Heart left ventricle (tissue), 13 donors: ENCODE data around the gene CERT1.

Source experiments
- CTCF ChIP-seq, 12 donors: fragments of 200-600 bp; sonication (generic) in 4 of 12; IDR thresholded peaks; one replicate each; pipeline versions ENCODE4 v1.5.0 to v1.8.0; 2018 to 2022; ENCODE audit warnings: antibody characterized with exemption in 12 of 12, mild to moderate bottlenecking in 5 of 12
- POLR2A ChIP-seq, 2 donors: fragments of 450-650 bp; IDR thresholded peaks; one replicate each; pipeline ENCODE4 v1.6.1; 2017; ENCODE audit warnings: antibody characterized with exemption in 2 of 2, mild to moderate bottlenecking in 2 of 2, moderate library complexity in 2 of 2
- donor health status: ischemic (EF 13 %, LVEDD 7.1; RV severe dilation, severe dysfunction).
- donor health status: DM: no; HTN: yes; CAD: no.
- donor health status: DM: no; HTN: no; CAD: no.
- donor health status: ischemic (EF 25% LVEDD 6.9; RV normal size, moderate dysfunction).
- donor health status: ischemic (EF 25% LVEDD 5.7; RV mildly dilated, moderate dysfunction).
- donor health status: ischemic (EF 35%, LVEDD 5.7; RV mildly dilated, moderate dysfunction).
- donor health status: nonischemic (EF 11% LVEDD 7.7; RV severe dilation, severe dysfunction).
- donor health status: DM: yes; HTN: yes; CAD: no.
- donor health status: PGD.
- donor health status: ischemic (EF 29% LVEDD 5.4; RV normal size, mild dysfunction).
- donor health status: nonischemic (EF 23%, LVEDD 6.1; RV moderate dilation, normal function).

DNA sequence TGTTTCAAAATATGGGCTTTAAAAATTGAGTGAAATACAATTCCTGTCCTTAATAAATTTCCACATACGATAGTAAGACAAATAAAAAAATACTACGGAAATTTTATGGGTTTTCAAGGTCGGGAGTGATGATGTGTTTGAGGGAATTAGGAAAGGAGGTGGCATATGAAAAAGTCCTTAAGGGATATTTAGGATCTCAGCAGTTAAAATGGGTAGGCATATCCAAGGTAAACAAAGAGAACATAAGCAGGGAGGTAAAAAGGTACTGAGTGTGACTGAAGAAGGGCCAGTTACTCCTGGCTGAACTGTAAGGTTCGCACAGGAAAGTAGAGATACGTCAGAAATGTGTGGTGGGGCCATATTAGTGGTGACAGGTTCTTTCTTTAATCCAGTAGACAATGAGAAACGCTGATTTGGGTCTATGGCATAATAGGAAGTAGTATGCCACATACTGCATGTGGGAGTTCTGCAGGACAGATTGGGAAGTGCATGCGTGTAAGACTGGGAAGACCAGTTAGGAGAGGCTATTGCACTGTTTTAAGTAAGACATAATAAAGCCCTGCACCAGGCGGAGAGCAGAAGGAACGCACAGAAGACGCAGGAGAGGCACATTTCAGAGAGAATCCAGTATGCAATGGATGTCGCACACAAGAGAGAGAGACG, 175.3 kb downstream of the CERT1 start:
- TF ChIP-seq CTCF (IDR thresholded peaks at IDR 0.05), result peak in 2 of 12 donors; percentile 16 to 46
- TF ChIP-seq POLR2A (IDR thresholded peaks at IDR 0.05), result no peak
